ES-I3 (cell line): ENCODE data around the gene CCNG2.
"Not testable (repeated sequence)": the region's sequence is repeated elsewhere in the genome, so short reads cannot be mapped to it uniquely, and the experiment has no call there.

Experiments
- H3K36me3 ChIP-seq: 2 replicates; pipeline ENCODE4 v1.6.1; 2013; ENCODE audit warnings: mild to moderate bottlenecking, low read length, control low read depth, moderate library complexity; ENCODE audit not compliant: insufficient read depth
- H3K4me1 ChIP-seq: 2 replicates; pipeline ENCODE4 v1.6.1; 2013; ENCODE audit warnings: mild to moderate bottlenecking, control low read depth, low read length; ENCODE audit not compliant: insufficient read depth
- H3K9ac ChIP-seq: 2 replicates; pipeline ENCODE4 v1.6.1; 2013; ENCODE audit warnings: low read depth, mild to moderate bottlenecking, low read length, moderate library complexity
- H3K9me3 ChIP-seq: 2 replicates; pipeline ENCODE4 v1.6.1; 2013; ENCODE audit warnings: mild to moderate bottlenecking, low read length, moderate library complexity; ENCODE audit not compliant: control insufficient read depth, insufficient read depth

Gene CCNG2

DNA sequence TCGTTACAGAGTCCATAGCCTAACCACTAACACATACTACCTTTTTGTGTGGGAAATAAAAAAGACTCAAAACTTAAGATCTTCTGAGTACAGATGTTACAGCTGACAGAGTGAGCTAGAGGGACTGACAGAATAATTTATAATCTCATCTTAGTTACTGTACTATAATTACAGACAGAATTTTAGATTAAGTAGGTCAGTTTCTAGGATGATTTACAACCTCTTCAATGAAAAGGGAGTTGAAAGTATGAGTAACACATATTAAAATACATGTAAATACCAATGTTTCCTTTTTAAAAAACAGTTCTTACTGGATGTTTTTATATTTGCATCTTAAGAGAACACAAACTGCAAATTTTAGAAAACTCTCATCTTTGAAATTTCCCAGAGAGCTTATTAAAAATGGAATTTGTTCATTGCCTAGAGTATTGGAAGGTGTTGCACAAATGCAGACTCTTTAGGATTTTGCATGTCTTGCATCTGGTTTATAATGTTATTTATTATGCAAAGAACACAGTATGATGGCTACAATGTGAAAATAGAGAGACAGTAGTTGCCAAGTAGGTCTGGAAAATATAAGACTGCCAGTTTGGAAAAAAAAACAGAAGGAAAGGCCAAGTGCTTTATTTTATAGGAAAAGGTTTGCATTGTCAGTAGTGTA lies 24.2 kb upstream of the CCNG2 start:
- Histone ChIP-seq H3K9me3 (no peaks in the 10 kb centered on the region), H3K36me3 (no peaks in the 10 kb centered on the region), H3K9ac (no peak overlapping the region), H3K4me1 (no peaks in the 10 kb centered on the region)

- not testable (repeated sequence) for H3K4me1 ChIP-seq, H3K9me3 ChIP-seq, H3K36me3 ChIP-seq, H3K9ac ChIP-seq
Measured at GRCh38 chr4:77137448-77137847, 19.6 kb upstream of the CCNG2 start.

DNA sequence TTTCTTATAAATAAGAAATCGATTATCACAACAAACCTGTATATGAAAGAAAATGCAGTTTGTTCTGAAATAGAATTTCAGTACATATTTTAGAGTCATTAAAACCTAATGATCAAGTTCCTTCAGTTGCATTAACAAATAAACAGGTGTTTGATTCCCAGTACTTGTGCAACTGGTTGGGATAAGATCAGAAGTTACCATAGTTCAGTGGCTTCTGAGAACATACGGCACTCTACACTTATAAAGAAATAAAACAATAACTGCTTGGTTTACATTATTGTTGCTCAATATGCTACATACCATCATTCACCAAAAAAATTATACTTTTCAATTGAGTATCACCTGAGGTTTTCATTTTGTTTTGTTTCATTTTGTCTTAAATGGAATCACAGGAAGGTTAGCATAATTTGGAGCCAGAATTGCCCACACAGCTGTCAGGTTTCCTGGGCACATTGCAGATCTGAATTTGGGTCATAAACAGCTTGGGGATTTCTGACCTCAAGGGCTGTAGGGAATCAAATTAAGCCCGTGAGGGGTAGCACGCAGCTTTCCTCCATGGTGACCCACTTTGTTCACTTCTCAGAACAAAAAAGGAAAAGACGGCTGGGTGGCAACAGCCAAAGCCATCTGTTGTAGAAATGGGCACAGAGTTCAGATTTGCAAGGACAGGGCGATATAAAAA lies 14.9 kb upstream of the CCNG2 start:
- H3K36me3 ChIP-seq = no peaks in the 10 kb centered on the region
- H3K4me1 ChIP-seq = peaks cover 7% of the 10 kb centered on the region; the same call in 1 of the 2 replicates
- no peaks in the 10 kb centered on the region for H3K9me3 ChIP-seq
- no peak overlapping the region for H3K9ac ChIP-seq

DNA sequence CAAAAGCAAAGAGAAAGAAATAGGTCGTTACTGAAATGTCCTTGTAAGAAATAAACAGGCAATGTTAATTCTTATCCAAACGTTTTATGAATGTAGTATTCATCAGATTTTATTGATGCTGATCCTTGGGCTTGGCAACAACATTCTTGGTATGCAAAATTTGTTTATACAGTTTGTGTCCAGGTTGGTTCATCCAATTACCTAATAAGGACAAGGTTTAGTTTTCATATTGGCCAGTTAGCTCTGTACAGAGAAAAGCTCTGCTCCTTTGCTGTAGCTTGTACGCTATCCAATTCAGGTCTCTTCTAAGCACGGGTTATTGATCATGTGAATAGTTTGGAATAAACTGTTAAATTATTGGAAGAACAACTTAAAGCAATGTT lies 14.4 kb upstream of the CCNG2 start:
- no peaks in the 10 kb centered on the region for H3K36me3 ChIP-seq
- no peak overlapping the region for H3K9ac ChIP-seq
- H3K9me3 ChIP-seq = no peaks in the 10 kb centered on the region
- peaks cover 7% of the 10 kb centered on the region; the same call in 1 of the 2 replicates for H3K4me1 ChIP-seq

GRCh38 chr4:77143091-77143490 lies 13.9 kb upstream of the CCNG2 start:
- Histone ChIP-seq H3K9ac (no peak overlapping the region), H3K9me3 (no peaks in the 10 kb centered on the region), H3K4me1 (peaks cover 7% of the 10 kb centered on the region; the same call in 1 of the 2 replicates), H3K36me3 (no peaks in the 10 kb centered on the region)

DNA sequence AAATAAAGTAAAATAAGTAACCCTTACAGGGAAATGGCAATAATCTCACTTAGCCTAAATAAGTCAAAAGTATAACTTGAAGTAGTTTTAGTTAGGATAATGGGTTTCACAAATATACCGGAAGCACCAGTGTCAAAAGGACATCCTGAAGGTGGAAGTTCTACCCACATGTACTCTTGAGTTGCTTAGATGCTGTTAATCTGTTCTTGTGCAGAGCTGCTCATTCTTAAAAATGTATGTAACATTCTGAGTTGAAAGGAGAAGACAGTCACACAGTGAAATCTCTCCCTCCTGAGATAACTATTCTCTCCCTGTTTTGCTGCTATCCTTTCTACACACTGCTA lies 11.2 kb upstream of the CCNG2 start:
- no peak overlapping the region for H3K9ac ChIP-seq

DNA sequence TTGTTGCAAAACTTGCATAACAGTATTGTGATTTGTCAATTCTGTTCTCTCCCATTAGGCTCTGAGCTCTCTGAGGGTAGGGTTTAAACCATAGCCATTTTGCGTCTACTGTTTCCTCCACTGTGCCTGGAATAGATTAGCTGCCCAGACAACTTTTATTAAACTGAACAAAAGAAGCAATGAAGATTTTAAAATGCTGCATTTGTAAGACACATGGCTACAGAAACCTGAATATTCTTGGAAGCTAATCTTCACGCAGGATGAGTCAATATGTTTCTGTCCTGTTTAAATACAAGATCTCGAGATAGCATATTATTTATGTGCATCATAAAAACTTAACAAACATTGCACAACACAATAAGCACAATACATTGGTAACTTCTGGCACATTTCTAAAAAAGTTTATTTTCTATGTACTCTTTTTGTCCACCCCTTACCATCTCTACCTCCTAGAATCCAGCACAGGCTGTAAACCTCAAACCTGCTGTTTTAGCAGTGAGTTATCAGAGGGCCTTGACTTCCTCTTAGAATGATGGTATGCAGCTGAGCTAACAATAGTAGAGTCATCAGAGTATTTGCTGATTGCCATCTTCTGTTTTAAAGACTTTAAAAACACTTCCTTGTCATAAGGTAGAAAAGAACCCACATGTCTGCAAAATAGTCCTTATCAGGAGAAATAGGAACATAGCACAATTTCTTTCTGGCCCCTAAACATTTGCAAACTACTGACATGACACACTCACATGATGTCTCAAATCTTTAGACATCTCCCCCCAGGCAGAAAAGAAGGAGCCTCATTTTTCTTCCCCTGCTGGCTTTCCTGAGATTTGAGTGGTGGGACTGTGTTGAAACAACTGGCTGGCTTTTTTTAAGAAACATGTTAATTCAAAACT lies 10.6 kb upstream of the CCNG2 start:
- Histone ChIP-seq H3K4me1 (peaks cover 7% of the 10 kb centered on the region; the same call in 1 of the 2 replicates), H3K9me3 (no peaks in the 10 kb centered on the region), H3K36me3 (no peaks in the 10 kb centered on the region), H3K9ac (no peak overlapping the region)

More for the DNA sequence above, 11.2 kb upstream of the CCNG2 start:
- no peaks in the 10 kb centered on the region for H3K36me3 ChIP-seq
- peaks cover 7% of the 10 kb centered on the region; the same call in 1 of the 2 replicates for H3K4me1 ChIP-seq
- H3K9me3 ChIP-seq = no peaks in the 10 kb centered on the region

- Histone ChIP-seq H3K9me3 (no peaks in the 10 kb centered on the region), H3K36me3 (no peaks in the 10 kb centered on the region), H3K9ac (no peak overlapping the region), H3K4me1 (peaks cover 7% of the 10 kb centered on the region; the same call in 1 of the 2 replicates)
Measured at GRCh38 chr4:77147079-77147782, 9.8 kb upstream of the CCNG2 start.

GRCh38 chr4:77148078-77148477 lies 8.9 kb upstream of the CCNG2 start:
- Histone ChIP-seq H3K36me3 (no peaks in the 10 kb centered on the region), H3K9ac (no peak overlapping the region), H3K9me3 (no peaks in the 10 kb centered on the region), H3K4me1 (peaks cover 7% of the 10 kb centered on the region; the same call in 1 of the 2 replicates)

DNA sequence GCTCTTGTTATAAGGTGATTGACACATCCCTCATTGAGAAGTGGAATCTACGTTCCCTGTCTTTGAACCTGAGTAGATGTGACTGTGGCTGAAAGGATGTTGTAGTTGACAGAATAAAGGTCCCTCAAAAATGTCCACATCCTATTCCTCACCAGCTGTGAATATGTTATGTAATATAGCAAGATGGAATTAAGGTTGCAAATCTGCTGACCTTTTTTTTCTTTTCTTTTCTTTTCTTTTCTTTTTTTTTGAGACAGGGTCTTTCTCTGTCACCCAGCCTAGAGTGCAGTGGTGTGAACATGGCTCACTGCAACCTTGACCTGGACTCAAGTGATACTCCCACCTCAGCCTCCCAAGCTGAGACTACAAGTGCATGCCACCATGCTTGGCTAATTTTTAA lies 7.2 kb upstream of the CCNG2 start:
- Histone ChIP-seq H3K9ac (no peak overlapping the region), H3K9me3 (no peaks in the 10 kb centered on the region), H3K4me1 (peaks cover 7% of the 10 kb centered on the region; the same call in 1 of the 2 replicates), H3K36me3 (no peaks in the 10 kb centered on the region)

GRCh38 chr4:77151241-77151640 lies 5.8 kb upstream of the CCNG2 start:
- Histone ChIP-seq H3K9me3 (no peaks in the 10 kb centered on the region), H3K36me3 (no peaks in the 10 kb centered on the region), H3K4me1 (peaks cover 7% of the 10 kb centered on the region; the same call in 1 of the 2 replicates), H3K9ac (no peak overlapping the region)

DNA sequence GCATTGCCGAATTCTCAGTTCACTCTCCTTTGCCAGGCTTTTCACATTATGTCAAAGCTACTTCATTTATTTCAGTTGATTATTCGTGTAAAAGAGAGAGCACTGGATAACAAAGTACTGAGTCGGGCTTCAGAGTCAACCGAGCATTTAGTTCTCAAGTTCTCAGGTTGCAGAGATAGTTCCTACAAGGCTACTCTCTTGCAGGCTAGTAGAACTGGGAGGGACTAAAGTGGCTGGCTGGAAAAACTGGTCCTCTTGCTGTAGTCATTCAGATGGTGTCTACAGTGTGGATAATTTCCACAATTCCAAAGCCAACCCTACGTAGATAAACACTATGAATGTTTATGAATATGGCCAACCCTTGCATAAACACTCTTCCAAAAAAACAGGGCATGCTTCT lies 4.6 kb upstream of the CCNG2 start:
- no peaks in the 10 kb centered on the region for H3K9me3 ChIP-seq
- H3K36me3 ChIP-seq = no peaks in the 10 kb centered on the region
- no peaks in the 10 kb centered on the region for H3K4me1 ChIP-seq
- H3K9ac ChIP-seq = no peak overlapping the region

DNA sequence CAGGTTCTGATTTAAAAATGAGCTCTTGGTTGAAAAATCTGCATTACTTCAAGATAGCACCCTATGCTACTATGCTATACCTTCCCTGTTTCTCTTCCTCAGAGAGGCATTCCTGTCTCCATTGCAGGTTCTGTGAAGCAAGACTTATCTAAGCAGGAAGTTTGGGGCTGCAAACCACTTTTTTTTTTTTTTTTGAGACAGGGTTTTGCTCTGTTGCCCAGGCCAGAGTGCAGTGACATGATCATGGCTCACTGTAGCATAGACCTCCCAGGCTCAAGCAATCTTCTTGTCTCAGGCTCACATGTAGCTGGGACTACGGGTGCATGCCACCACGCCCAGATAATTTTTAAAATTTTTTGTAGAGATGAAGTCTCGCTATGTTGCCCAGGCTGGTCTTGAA lies 4.0 kb upstream of the CCNG2 start:
- Histone ChIP-seq H3K36me3 (no peaks in the 10 kb centered on the region), H3K9me3 (no peaks in the 10 kb centered on the region), H3K9ac (no peak overlapping the region), H3K4me1 (no peaks in the 10 kb centered on the region)

DNA sequence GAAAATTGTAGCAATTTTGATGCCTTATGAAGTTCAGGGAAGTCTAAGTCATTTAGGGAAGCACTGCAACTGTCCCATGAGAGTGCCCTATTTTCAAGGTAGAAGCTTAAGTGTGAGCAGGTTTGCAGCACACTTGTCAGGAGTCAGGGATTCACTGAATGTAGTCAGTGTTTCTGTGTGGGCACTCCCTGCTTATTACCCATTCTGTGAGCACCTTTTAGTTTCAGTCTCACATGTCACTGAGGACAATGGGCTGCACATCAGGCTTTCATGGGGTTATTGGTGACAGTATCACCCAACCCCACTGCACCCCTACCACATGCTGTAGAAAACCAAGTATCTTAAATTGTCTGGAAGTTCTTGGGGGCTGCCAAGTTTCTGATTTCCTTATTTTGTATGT lies 2.9 kb upstream of the CCNG2 start:
- Histone ChIP-seq H3K9ac (no peak overlapping the region), H3K36me3 (no peaks in the 10 kb centered on the region), H3K4me1 (no peaks in the 10 kb centered on the region), H3K9me3 (no peaks in the 10 kb centered on the region)
